HPDE6-E6E7 (cell line): ENCODE results near the gene AKNA.
A peak's percentile ranks its signal among the peaks of the same experiment; 100 is the strongest.

Source experiments
- DNase-seq: peaks from one replicate; pipeline ENCODE4 v3.0.0; 2011; ENCODE audit warnings: missing footprints; ENCODE audit errors: extremely low spot score

AKNA gene

GRCh38 chr9:114378016-114378415, 9.8 kb downstream of the AKNA start:
- no peak for DNase-seq

GRCh38 chr9:114376586-114377445, 11.0 kb downstream of the AKNA start:
- no peak for DNase-seq

DNA sequence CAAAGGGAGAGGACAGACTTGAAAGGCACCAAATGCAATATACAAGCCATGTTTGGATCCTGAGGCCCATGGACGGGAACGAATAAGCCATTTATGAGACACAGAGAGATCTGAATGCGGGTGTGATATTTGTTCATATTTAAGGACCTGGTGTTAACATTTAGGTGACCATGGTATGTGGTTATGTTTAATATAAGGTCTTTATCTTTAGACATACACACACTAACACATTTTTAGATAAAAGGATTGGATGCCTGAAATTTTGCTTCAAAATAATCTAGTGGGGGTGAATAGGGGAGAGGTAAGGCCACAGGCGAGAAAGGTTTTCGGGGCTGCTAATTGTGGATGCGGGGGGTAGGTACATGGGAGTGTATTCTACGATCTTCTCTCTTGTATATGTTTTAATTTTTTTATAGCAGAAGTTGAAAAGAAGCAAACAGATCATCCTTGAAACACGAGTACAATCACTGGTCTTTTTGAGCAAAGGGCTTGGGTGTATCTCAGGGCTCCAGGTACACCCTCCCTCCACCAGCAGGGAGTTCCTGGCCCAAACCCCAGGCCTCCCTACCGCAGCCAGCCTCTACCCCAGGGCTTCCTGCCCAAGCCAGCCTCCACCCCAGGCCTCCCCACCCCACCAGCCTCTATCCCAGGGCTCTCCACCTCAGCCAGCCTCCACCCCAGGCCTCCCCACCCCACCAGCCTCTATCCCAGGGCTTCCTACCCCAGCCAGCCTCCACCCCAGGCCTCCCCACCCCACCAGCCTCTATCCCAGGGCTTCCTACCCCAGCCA, 12.2 kb downstream of the AKNA start:
- DNase-seq = no peak

DNA sequence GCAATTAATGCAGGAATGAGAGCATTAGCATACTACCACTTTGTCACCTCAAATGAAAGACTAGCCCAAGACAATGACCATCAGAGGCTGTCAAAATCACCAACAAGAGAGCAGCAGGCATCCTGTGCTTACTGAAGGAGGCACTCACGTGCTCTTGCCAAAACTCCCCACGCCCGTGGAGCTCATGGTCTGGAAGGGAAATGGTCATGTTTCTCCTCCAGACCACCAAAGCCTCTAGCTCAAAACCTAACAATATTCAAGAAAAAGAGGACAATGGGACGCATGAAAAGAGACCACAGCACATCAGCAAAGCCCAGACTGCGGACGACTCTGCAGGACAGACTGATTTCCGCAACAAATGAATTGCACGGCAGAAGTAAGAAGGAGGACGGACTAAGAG, 12.8 kb downstream of the AKNA start:
- no peak for DNase-seq

GRCh38 chr9:114373960-114374730, 13.6 kb downstream of the AKNA start:
- DNase-seq = no peak

DNA sequence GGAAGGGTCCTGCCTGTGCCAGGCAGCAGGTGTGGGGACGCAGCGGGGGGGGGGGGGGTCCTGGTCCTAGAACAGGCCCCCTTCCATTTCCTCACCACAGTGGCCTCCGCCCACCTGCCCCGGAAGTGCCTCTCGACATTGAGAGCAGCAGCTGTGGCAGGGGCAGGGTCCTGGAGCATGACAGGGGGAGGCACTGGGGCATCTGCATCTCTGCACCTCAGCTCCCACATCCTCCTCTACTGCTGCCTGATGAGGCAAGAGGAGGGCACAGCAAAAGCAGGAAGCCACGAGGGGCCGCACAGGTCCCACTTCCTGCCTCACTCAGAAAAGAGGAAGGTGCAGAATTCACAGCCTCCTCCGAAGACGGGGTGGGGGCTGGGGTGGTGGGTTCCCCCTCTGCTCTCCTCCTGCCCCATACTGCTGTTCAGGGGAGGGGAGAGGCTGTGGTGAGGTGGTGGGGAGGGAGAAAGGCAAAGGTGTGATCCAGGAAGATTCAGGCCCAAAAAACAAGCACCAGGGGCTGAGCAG, 14.8 kb downstream of the AKNA start:
- no peak for DNase-seq

DNA sequence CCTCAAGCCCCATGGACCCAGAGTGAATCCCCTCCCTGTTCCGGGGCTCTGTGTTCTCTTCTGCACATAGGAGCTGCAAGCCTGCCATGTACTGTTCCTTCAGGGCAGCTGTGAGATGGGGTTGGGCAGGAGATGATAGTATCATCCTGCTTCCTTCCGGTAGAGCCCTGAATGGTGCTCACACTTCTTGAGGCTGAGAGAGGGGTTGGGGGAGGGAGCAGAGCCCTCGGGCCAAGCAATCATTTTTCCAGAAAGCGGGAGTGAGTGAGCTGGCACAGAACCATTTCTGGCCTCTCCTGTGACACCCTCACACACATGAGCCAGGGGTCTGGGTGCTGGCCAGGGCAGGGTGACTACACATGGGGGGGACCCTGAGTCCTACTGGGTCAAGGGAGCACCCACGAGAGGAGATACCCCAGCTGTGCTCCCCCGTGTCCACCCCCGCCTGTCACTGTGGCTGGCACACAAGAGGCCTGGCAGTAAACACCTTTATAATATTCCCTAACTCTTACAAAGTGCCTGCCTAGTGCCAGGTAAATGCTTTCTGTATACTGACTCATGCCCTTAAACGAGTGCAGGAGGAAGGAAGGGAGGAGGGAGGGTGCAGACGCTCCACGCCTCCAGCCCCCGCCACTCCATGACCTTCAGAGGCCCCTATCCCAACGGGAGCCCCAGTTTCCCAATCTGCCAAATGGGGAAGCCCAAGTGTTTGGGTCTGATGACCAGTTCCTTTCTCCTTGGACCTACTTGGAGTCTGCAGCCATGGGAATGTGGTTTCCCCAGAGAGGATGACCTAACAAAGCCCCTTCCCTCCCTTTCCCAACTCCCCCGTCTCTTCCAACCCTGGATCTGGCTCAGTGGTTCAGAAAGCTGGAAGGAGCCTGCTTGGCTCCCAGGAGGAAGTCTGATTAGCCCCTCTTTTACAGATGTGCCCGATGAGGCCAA, 15.5 kb downstream of the AKNA start:
- peak; percentile 33 for DNase-seq

DNA sequence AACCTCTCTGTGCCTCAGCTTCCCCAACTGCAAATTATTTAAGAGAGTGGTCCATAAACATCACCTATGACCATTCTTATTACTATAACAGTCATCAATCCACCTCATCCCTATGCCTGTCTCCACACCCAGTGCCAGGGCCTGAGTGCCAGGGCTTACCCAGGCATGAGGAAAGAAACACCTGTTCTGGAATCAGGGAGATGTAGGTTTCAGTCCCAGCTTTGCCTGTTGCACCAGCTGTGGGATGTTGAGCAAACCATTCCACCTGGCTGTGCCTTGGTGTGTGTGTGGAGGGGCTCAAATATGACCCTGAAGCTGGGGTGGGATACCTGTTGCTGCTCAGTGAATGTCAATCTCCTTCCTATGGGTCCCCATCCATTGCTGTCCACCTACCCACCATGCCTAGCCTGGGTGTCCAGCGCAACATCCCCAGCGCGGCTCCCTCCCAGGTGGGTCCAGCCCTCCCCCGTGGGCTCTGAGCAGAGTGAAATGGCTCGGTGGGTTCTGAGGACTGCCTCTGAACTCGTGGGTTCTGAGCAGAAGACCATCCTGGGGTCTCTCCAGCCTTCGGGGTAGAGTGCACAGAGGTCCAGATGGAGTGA, 16.3 kb downstream of the AKNA start:
- DNase-seq = no peak

- DNase-seq = no peak
Measured at GRCh38 chr9:114370968-114371320, 16.8 kb downstream of the AKNA start.

GRCh38 chr9:114370251-114370967, 17.4 kb downstream of the AKNA start:
- no peak for DNase-seq

GRCh38 chr9:114369216-114370130, 18.3 kb downstream of the AKNA start:
- DNase-seq = no peak

DNA sequence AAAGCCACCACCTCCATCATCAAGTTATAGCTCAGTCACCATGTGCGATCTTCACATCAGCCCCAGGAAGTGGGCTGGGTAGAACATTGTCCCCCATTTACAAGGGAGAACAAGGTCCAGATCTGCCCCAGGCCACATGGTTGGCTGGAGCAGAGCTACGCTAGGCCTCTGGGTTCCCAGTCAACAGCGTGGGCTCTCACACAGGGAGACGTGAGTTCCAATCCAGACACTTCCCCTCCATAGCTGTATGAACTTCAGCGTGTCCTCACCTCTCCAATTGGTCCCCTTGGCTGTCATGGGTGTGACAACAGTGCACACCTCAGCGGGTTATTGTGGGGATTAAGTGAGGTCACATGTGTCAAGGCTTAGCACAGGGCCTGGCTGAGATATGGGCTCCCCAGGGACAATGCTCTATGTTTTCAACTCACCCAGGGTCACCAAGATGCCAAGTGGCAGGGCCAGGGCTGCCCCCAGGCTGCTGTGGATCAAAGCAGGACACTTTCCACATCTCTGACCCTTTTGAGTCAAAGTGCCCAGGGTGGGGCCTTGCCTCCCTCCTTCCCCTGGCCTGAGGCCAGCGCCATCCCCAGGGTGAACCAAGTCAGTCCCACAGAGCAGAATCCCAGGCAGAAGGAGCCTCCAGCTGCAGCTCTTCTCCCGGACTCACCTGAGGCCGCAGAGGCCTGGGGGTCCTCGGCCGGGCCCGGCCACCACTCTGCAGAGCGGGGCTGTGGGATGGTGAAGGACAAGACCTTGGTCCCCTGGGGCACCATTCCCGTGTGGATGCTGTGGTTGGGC, 19.8 kb downstream of the AKNA start:
- no peak for DNase-seq

DNA sequence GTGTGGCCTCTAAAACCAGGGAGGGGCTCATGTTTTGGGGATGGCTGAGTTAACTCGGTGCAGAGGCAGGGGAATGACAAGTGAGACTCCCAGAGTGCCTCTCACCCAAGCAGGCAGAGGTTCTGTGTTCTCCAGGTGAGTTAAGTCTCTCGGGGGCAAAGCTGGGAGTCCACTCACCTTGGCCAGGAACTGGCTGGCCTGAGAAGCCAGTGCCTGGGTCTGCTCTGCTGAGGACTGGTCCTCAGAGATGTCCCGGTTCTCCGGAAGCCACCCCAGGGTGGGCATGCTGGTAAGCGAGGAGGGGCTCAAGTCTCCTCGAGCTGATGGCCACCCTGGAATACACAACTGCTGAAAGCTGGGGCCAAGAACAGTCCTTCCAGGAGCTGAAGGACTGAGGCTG, 20.4 kb downstream of the AKNA start:
- no peak for DNase-seq

DNA sequence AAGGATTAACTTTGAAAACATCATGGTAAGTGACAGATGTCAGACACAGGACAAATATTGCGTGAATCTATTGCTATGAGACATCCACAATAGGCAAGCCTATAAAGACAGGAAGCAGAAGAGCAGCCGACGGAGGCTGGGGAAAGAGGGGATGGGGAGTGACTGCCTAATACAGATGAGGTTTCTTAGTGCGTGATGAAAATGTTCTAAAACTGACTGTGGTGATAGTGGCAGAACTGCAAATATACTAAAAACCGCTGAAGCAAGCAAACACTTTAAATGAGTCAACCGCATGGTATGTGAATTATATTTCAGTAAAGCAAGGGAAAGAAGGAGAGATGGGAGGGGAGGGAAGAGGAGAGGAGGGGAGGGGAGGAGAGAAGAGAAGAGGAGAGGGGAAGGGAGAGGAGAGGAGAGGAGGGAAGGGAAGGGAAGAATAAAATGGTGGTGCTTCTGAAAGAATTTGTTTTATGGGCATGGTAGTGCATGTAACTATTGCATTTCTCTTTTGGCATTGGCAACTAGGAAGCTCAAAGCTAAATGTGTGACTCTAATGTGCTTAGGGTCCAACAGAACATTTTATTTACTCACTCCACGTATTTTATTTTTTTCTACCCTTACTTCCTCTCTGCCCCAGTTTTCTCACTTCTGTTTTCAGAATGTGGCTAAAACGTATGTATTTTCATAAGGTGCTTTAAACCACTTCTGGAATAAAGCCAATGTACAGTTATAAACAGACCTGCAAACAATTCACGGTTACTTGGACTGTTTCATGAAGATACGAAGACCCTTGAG, 21.3 kb downstream of the AKNA start:
- no peak for DNase-seq

DNA sequence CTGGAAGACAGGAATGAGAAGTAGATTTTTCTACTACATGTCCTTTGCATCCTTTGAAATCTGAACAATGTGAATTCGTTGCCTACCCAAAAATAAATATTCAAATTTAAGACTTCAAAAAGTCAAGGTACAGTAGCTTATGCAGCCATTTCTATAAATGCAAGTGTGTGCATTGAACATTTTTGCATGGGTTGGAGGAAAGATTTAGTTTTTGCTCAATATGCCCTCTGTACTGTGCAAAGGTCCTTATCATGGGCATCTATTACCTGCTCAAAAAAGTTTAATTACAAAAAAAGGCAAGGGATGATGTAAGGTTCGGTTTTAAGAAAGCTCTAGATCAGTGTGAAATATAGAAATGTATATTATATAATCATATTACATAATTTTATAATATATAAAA, 22.6 kb downstream of the AKNA start:
- no peak for DNase-seq

DNA sequence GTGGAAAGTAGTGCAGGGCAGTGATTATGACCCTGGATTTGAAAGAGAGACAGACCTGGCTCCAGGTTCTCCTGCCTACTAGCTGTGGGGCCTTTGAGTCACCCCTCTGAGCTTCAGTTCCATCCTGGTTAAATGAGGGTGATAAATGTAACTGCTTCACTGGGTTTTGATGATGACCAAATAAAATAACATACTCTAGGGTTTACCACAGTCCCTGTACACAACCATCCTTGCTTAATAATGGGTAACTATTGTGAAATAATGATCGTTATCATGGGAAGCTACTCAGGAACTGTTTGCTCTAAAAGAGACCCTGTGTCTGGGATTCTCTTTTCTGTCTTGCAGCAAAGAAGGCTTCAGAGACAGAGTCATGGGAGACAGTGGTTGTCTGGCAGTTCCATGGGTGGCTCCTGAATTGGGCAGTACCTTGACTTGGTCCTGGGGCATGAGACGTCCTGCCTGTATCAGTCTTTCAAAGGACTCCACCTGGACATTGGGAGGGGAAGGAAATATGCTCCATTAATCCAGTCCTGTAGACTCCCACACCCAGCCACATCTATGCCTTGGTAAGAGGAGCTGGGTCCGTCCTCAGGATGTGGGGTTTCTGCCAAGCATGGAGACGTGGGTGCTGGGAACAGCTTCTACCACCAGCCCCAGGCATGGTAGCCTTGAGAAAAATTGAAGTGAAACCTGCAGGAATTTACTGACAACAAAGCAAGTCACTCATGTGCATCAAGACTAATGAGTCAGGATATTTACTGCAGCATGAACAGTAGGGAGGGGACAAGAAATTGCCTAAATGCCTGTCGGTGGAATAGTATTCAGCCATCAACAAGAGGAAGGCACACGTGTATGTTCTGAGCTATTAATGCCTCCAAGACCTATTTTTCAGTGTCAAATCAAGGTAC, 23.4 kb downstream of the AKNA start:
- DNase-seq = no peak
